Activated naive CD4-positive, alpha-beta T cell treated with Interleukin-2 at 50 U/mL for 16 hours (primary cell): ENCODE measurements around the gene DBI.

Experiments used
- DNase-seq: peaks from one replicate; pipeline ENCODE4 v3.0.0-alpha.2; 2020

Gene DBI

GRCh38 chr2:119366649-119367471 lies at the start of gene DBI, which contains the start of gene C2orf76:
Gene DBI (plus strand): TSS chr2:119366977. CDS start chr2:119367052, 75 bp downstream.
Gene C2orf76 (minus strand): TSS chr2:119366834. CDS start chr2:119339959, 26,875 bp downstream.
- DNase-seq = peak; percentile 93

GRCh38 chr2:119317554-119317953 lies 49.2 kb upstream of the DBI start:
- DNase-seq = no peak

- no peak for DNase-seq
Observed at GRCh38 chr2:119319593-119319992, 47.2 kb upstream of the DBI start.

GRCh38 chr2:119323459-119323858 lies 43.3 kb upstream of the DBI start:
- no peak for DNase-seq

GRCh38 chr2:119324685-119325270 lies 42.0 kb upstream of the DBI start:
- no peak for DNase-seq

GRCh38 chr2:119326938-119327337 lies 39.8 kb upstream of the DBI start:
- DNase-seq = no peak

- DNase-seq = no peak
Observed at GRCh38 chr2:119327431-119327830, 39.3 kb upstream of the DBI start.

- DNase-seq = no peak
Observed at GRCh38 chr2:119332953-119333352, 33.8 kb upstream of the DBI start.

GRCh38 chr2:119333360-119333759 lies 33.4 kb upstream of the DBI start:
- no peak for DNase-seq

GRCh38 chr2:119333833-119334232 lies 32.9 kb upstream of the DBI start:
- DNase-seq = no peak

- no peak for DNase-seq
Observed at GRCh38 chr2:119337749-119338148, 29.0 kb upstream of the DBI start.

- no peak for DNase-seq
Observed at GRCh38 chr2:119338272-119338671, 28.5 kb upstream of the DBI start.

GRCh38 chr2:119338826-119339561 lies 27.8 kb upstream of the DBI start:
- DNase-seq = peak; percentile 21

GRCh38 chr2:119339562-119339923 lies 27.2 kb upstream of the DBI start:
- no peak for DNase-seq

GRCh38 chr2:119341684-119342083 lies 25.1 kb upstream of the DBI start:
- DNase-seq = no peak

- DNase-seq = no peak
Observed at GRCh38 chr2:119349289-119349688, 17.5 kb upstream of the DBI start.

- DNase-seq = no peak
Observed at GRCh38 chr2:119350311-119350998, 16.3 kb upstream of the DBI start.

- DNase-seq = no peak
Observed at GRCh38 chr2:119352357-119352756, 14.4 kb upstream of the DBI start.

- DNase-seq = no peak
Observed at GRCh38 chr2:119354860-119355259, 11.9 kb upstream of the DBI start.

GRCh38 chr2:119359774-119360173 lies 7.0 kb upstream of the DBI start:
- DNase-seq = no peak

GRCh38 chr2:119360423-119360966 lies 6.3 kb upstream of the DBI start:
- DNase-seq = no peak

GRCh38 chr2:119364798-119365197 lies 2.0 kb upstream of the DBI start:
- no peak for DNase-seq

- no peak for DNase-seq
Observed at GRCh38 chr2:119365436-119365835, 1.3 kb upstream of the DBI start.
